HepG2 (cell line): ENCODE data around the gene C1QL4. TPM values are rescaled to one million over a fixed set of nuclear protein-coding genes. Genes with fewer than 3 reads are reported as not detected.
A peak's percentile ranks its signal among the peaks of the same experiment; 100 is the strongest.

Experiments
- ELK4 ChIP-seq: sonication (generic); formaldehyde crosslinking; IDR thresholded peaks from 2 replicates; pipeline ENCODE4 v1.9.0; 2021; ENCODE audit warnings: missing genetic modification reagents, borderline replicate concordance
- KDM5A ChIP-seq: fragments of 200-600 bp; sonication (generic); IDR thresholded peaks from 2 replicates; pipeline ENCODE4 v1.7.0; 2018; ENCODE audit warnings: antibody characterized with exemption, mild to moderate bottlenecking, low read length, borderline replicate concordance
- MEIS2 ChIP-seq: sonication (generic); formaldehyde crosslinking; IDR thresholded peaks from 2 replicates; pipeline ENCODE4 v1.9.0; 2021; ENCODE audit warnings: mild to moderate bottlenecking, missing genetic modification reagents
- MIER3 ChIP-seq: IDR thresholded peaks from 2 replicates; pipeline ENCODE4 v1.6.1; 2016; ENCODE audit warnings: missing compliant biosample characterization, borderline replicate concordance
- MNT ChIP-seq: fragments of 450-650 bp; IDR thresholded peaks from 2 replicates; pipeline ENCODE4 v1.6.1; 2016
- MTA3 ChIP-seq: sonication (generic); formaldehyde crosslinking; IDR thresholded peaks from 2 replicates; pipeline ENCODE4 v1.4.0; 2020; ENCODE audit warnings: missing genetic modification reagents
- MXD1 ChIP-seq: sonication (generic); formaldehyde crosslinking; IDR thresholded peaks from 2 replicates; pipeline ENCODE4 v1.4.0; 2020; ENCODE audit warnings: mild to moderate bottlenecking, missing genetic modification reagents
- PAXIP1 ChIP-seq: sonication (generic); formaldehyde crosslinking; conservative IDR thresholded peaks from 2 replicates; pipeline ENCODE4 v1.4.0; 2020; ENCODE audit warnings: mild to moderate bottlenecking, missing genetic modification reagents, moderate library complexity
- POLR2AphosphoS2 ChIP-seq: IDR thresholded peaks from 2 replicates; pipeline ENCODE4 v1.6.1; 2011; ENCODE audit warnings: low read depth, low read length, improper control_type of control experiment
- SMC3 ChIP-seq: IDR thresholded peaks from 2 replicates; pipeline ENCODE4 v1.6.1; 2011; ENCODE audit warnings: low read length, improper control_type of control experiment
- TBX2 ChIP-seq: sonication (generic); formaldehyde crosslinking; IDR thresholded peaks from 2 replicates; pipeline ENCODE4 v1.5.0; 2020; ENCODE audit warnings: missing genetic modification reagents, mild to moderate bottlenecking, borderline replicate concordance
- TEAD2 ChIP-seq: sonication (generic); formaldehyde crosslinking; IDR thresholded peaks from 2 replicates; pipeline ENCODE4 v1.9.0; 2021; ENCODE audit warnings: missing genetic modification reagents
- ZNF121 ChIP-seq: sonication (generic); formaldehyde crosslinking; IDR thresholded peaks from 2 replicates; pipeline ENCODE4 v1.5.0; 2020; ENCODE audit warnings: mild to moderate bottlenecking, missing genetic modification reagents
- ZNF367 ChIP-seq: sonication (generic); formaldehyde crosslinking; IDR thresholded peaks from 2 replicates; pipeline ENCODE4 v1.4.0; 2020; ENCODE audit warnings: missing genetic modification reagents, borderline replicate concordance
- ZNF503 ChIP-seq: sonication (generic); formaldehyde crosslinking; IDR thresholded peaks from 2 replicates; pipeline ENCODE4 v1.4.0; 2020; ENCODE audit warnings: missing genetic modification reagents
- ZNF776 ChIP-seq: sonication (generic); formaldehyde crosslinking; IDR thresholded peaks from 2 replicates; pipeline ENCODE4 v1.4.0; 2020; ENCODE audit warnings: mild to moderate bottlenecking, missing genetic modification reagents
- ZUFSP ChIP-seq: sonication (generic); formaldehyde crosslinking; IDR thresholded peaks from 2 replicates; pipeline ENCODE4 v1.9.0; 2021; ENCODE audit warnings: missing genetic modification reagents, mild to moderate bottlenecking, borderline replicate concordance
- polyA plus RNA-seq, 8 experiments: library from polyadenylated mRNA; depleted of rRNA in 3 of 8; stranded (reverse) in 7 of 8; unstranded in 1 of 8; fragments of >200 nt; fragmentation: Illumina TruSeq in 4 of 8; extraction: Trizol in 4 of 8; gene quantifications; 2 replicates each; pipeline versions ENCODE4 v1.2.1 to v1.2.3, GENCODE V29; 2011 to 2016; ENCODE audit warnings: low read depth in 4 of 8, missing spikeins in 1 of 8, mixed read lengths in 1 of 8; ENCODE audit not compliant: insufficient read depth in 1 of 8
- total RNA-seq, 5 experiments: library from RNA; depleted of rRNA; stranded (reverse); fragments of >200 nt; fragmentation: Illumina TruSeq; extraction: Trizol; gene quantifications; 2 replicates each; pipeline ENCODE4 v1.2.3, GENCODE V29; 2016; ENCODE audit warnings: low read depth in 1 of 5

C1QL4 gene
- total and polyA plus RNA-seq, 2 of the 13 experiments (the other 11 are each of a cell fraction or from before 2014, with no cell fraction given): 0.03 TPM; not detected in 1

- TF ChIP-seq MXD1 (CRISPR knock-in tag) (peak; percentile 54; the same call in 1 of the 2 replicates), MIER3 (CRISPR knock-in tag) (peak; percentile 38; the same call in 1 of the 2 replicates), ZNF367 (CRISPR knock-in tag) (no peak), MNT (peak; percentile 17; the same call in 1 of the 2 replicates), MEIS2 (CRISPR knock-in tag) (peak; percentile 17; the same call in 1 of the 2 replicates), PAXIP1 (0 out of 2 replicates have a peak, but pooled peaks have one; percentile 23), TBX2 (CRISPR knock-in tag) (peak; percentile 50; the same call in 1 of the 2 replicates), ZNF121 (CRISPR knock-in tag) (peak; percentile 90), ZUFSP (CRISPR knock-in tag) (no peak), KDM5A (peak; percentile 92), MTA3 (no peak), ZNF503 (CRISPR knock-in tag) (no peak; the same call in 1 of the 2 replicates), POLR2AphosphoS2 (no peak), ELK4 (CRISPR knock-in tag) (no peak), SMC3 (no peak), ZNF776 (CRISPR knock-in tag) (peak; percentile 28; the same call in 1 of the 2 replicates), TEAD2 (CRISPR knock-in tag) (no peak)
Observed at GRCh38 chr12:49322708-49323523, 14.1 kb downstream of the C1QL4 start, which contains the start of gene TROAP (continued).
